Hindlimb muscle (tissue), 1 donor: ENCODE data around the gene ATP5ME. TPM values are rescaled to one million over a fixed set of nuclear protein-coding genes. Genes with fewer than 3 reads are reported as not detected.
"Not testable (repeated sequence)": the region's sequence is repeated elsewhere in the genome, so short reads cannot be mapped to it uniquely, and the experiment has no call there.

Experiments used
- DNase-seq: peaks from one replicate; pipeline ENCODE4 v3.0.0-alpha.2; 2013
- polyA plus RNA-seq: library from polyadenylated mRNA; unstranded; fragments of 120-200 nt; gene quantifications from one replicate; pipeline ENCODE4 v1.2.1, GENCODE V29; 2013; ENCODE audit not compliant: insufficient read length

ATP5ME gene, protein sequence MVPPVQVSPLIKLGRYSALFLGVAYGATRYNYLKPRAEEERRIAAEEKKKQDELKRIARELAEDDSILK
- polyA plus RNA-seq = 251 TPM

DNA sequence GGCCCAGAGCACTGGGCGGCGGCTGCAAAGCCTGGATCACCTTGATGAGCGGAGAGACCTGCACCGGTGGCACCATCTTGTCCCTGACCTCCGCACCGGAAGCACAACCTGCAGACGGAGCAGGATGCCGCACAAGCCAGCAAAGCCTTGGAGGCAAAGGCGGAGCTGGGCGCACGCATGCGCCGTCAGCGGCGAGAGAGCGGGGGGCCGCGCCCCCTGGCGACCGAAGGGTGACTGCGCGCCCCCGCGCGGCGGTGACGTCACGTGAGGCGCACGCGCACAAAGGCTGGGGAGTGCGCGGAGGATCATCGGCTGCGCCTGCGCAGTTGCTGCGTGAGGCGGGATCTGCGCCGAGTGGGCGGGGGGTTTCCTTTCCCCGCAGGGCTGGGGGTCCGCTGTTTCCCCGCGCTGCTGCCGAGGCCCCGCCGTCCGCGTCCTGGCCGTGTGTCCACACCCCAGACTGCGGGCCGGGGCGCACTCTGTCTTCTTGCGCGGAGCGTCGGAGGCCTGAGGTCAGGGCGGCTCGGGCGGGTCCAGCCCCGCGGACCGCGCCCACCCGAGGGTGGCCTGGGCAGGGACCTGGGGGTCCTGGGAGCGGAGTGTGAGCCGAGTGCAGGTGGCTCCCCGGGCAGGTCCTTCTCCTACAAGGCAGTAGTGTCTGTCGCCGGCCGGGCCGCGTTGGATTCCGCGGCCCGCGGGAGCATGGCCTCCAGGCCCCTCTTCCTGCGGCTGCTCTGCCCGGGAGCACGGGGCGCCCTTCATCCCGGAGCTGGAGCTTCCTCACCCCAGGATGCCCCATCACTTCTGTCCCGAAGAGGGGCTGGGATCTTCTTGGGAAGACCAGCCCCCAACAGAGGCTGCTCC lies at the start of gene ATP5ME, which contains the start of gene MYL5:
ATP5ME (minus strand) TSS at position 105 of the 864 bp plus-strand sequence; CDS start at position 76, 29 bp downstream.
MYL5 (plus strand) TSS at position 371 of the 864 bp plus-strand sequence. CDS start 3,485 bp downstream, outside the sequence.
- peak; percentile 99 for DNase-seq

DNA sequence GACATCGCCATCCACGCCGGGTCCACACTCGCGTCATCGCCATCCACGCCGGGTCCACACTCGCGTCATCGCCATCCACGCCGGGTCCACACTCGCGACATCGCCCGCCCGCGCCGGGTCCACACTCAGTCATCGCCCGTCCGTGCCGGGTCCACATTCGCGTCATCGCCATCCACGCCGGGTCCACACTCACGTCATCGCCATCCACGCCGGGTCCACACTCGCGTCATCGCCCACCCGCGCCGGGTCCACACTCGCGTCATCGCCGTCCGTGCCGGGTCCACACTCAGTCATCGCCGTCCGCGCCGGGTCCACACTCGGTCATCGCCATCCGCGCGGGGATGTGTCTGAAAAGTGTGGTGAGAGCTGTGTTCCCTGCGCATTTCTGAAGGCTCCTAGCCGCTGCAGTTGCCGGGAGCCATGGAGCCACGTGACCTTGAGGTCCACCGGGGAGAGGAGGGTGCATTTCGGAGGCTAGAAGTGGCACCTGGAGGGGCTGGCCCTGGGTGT lies 48.8 kb upstream of the ATP5ME start:
- no peak for DNase-seq

DNA sequence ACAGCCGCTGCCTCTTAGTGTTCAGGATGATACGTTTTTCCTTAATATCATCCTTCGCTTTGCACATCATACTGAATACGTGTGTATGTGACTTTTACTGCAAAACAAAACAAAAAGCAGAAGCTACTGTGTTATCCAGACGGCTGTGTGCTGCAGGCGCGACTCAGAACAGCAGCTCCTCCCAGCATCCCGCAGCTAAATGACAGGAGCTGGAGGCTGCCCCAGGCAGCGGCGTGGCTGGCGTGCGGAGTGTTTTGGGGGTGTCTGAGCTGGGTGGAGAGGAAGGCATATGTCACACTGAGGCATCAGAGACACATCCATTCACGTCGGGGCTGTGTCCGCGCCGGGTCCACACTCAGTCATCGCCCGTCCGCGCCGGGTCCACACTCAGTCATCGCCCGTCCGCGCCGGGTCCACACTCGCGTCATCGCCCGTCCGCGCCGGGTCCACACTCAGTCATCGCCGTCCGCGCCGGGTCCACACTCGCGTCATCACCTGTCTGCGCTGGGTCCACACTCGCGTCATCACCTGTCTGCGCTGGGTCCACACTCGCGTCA lies 48.2 kb upstream of the ATP5ME start:
- DNase-seq = no peak

DNA sequence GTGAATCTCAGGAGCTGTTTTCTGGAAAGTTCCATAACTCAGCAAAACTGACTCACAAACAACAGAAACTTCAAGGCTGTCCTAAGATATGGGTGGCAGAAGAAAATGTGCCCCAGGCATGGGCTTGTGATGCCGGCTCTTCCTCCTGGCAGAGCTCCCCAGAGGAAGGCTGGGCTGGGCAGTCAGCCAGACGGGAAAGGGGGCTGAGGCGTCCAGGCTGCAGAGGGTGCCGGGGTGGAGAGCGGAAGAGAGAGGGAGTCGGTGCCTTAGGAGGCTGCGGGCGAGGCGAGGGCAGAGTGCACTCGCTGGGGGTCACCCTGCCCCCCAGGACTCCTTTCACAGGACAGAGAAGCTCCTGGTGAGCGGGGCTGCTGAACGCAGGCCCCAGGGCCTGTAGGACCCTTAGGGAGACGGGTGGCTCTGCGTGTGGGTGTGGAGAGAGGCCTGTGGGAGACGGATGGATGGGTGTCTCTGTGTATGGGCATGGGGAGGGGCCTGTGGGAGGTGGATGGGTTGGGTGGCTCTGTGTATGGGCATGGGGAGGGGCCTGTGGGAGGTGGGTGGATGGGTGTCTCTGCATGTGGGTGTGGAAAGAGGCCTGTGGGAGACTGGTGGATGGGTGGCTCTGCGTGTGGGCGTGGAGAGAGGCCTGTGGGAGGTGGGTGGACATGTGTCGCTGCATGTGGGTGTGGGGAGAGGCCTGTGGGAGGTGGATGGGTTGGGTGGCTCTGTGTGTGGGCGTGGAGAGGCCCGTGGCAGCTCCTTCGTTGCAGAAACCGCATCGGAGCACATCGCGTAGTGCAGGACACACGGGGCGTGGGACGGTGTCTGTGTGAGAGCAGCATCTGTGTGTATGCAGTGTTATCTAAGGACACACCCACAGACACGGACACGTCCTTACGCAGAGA lies 47.4 kb upstream of the ATP5ME start:
- no peak for DNase-seq

DNA sequence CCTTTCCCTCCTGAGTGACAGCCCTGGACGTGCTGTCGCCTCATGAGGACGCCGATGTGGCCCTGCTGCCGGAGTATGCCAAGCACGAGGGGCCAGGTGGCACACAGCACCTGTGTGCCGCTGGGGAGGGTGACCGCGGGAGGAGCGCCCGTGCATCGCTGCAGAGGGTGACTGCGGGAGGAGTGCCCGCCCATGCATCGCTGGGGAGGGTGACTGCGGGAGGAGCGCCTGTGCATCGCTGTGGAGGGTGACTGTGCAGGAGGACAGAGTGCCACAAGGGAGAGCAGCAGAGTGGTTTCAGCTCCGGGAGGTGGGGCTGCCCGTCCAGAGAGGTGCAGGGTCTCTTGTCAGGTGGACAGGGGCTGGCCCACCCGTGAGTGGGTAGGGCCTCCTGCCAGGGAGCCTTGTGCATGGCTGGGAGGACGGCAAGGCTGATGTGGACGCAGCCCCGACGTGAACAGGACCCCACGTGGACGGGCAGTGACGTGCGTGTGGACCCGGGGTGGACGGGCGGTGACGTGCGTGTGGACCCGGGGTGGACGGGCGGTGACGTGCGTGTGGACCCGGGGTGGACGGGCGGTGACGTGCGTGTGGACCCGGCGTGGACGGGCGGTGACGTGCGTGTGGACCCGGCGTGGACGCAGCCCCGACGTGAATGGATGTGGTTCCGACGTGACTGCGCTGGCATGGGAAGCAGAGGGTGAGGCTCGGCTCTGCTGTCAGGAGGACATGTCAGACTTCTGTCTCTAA lies 46.2 kb upstream of the ATP5ME start:
- no peak for DNase-seq

DNA sequence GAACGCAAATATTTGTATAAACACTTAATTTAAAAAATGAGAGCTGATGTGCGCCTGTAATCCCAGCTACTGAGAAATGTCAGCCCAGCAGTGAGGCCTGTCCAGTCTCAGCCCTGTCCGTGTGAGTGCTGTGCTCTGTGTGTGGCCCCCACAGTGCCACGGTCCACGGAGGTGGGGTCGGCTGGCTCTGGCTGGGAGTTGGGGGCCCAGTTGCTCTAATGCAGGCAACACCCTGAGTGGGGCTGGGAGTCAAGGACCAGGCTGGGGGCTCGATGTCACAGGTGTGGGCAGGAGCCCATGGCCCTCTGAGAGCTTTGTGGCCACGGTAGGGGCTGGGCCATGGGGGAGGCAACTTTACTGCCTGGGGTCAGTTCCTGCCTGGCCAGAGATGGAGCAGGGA lies 44.4 kb upstream of the ATP5ME start:
- no peak for DNase-seq

DNA sequence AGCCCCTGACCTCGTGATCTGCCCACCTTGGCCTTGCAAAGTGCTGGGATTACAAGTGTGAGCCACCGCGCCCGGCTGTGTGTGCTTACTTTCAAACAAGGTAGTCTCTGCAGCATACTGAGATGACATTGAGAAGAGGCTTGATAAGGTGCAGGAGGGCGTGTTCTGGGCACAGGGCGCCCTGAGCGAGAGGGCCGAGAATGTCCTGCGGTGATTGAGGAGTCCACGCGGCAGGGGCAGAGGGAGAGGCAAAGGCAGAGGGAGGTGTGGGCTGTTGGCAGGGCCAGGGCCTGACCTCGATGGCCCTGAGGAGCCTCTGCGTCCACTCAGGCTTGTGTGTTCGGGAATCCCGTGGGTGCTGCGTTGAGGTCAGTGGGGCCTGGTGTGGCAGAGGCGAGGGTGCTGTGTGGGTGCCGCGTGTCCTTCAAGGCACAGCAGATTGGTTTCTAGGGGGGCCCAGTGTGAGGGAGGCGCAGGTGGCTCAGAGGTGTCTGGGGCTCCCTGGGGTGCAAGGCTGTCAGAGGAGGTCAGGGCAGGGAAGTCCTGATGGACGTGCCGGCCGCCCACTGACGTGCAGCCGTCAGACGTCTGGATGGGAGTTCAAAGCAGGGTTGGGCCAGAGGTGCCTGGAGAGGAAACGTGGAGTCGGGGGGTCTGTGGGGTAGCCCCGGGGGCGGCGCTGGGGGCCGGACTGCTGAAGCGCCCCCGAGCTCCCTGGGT lies 43.7 kb upstream of the ATP5ME start:
- no peak for DNase-seq

DNA sequence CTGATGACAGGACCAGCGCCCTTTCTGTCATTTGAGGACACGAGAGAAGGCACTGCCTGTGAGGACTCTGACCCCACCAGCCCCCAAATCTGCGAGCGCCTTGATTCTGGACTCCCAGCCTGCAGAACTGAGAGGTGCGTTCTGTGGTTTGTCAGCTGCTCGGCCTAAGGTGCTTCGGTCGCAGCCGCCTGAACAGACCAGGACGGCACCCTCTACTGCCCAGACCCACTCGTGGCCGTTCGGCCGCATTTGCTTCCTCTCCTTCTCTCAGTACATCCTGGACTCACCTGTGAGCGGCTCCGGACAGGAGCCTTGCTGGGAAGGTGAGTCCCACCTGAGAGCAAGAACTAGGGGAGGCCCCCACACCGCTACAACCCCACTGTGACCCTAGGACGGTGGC lies 40.0 kb upstream of the ATP5ME start:
- no peak for DNase-seq

DNA sequence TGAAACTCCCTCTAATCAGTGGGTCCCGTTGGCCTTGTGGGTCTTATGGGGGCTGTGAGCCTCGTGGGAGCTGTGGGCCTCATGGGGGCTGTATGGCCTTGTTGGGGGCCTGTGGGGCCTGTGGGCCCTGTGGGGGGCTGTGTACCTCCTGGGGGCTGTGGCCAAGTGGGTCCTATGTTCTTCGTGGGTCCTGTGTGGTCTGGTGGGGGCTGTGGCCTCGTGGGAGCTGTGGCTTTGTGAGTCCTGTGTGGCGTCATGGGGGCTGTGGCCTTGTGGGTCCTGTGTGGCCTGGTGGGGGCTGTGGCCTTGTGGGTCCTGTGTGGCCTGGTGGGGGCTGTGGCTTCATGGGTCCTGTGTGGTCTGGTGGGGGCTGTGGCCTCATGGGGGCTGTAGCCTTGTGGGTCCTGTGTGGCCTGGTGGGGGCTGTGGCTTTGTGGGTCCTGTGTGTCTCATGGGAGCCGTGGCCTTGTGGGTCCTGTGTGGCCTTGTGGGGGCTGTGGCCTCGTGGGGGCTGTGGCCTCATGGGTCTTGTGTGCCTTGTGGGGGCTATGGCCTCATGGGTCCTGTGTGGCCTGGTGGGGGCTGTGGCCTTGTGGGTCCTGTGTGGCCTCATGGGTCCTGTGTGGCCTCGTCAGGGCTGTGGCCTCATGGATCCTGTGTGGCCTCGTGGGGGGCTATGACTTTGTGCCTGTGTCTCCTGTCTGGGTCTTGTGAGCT lies 39.0 kb upstream of the ATP5ME start:
- DNase-seq = no peak

DNA sequence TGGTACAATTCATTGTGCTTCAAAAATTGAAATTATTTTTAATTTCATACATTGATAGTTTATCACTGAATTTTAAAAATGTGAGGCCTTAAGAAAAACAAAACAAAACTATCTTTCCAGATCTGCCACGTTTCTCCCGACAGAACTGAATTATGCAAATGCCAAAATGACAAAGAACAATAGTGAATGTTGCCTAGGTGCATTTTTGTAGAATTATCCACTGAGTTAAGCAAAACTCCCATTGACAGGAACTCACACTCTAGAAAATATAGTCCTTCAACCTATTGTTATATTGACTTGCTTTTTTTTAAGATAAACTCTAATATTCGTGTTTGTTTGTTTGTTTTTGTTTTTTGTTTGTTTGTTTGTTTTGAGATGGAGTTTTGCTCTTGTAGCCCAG lies 38.0 kb upstream of the ATP5ME start:
- DNase-seq = no peak

DNA sequence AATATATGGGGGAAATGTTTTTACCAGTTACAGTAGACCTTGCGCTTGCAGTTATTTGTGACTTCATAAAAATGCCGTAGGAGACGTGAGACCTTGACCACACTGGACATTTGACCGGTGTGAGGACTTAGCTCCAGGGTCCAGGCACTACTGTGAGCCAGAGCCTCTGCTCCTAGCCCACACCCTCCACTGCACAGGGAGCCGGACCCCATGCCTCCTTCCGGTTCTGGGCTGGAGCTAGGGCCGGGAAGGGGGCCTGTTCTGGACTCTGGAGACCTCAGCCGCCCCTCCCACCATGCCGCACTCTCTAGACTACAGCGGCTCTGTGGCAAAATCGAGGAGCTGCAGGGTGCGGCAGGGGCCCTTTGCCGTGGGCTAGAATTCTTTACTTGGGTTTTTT lies 36.8 kb upstream of the ATP5ME start:
- DNase-seq = no peak

DNA sequence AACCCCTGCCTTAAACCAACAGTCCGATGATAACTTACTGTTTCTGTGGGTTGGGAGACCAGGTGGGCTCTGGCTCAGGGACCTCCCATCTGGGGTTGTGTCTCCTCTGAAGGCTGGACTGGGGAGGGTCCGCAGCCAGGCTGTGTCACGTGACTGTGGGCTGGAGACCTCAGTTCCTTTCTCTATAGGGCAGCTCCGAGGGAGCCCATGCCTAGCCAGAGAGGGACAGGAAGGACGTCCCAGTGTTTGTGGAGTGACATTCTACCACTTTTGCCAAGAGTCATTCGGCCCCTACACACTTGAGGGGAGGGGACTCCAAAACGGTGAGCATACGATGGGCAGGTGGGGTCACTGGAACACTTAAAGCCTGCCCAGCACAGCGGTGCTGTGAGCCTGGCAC lies 36.0 kb upstream of the ATP5ME start:
- no peak for DNase-seq

DNA sequence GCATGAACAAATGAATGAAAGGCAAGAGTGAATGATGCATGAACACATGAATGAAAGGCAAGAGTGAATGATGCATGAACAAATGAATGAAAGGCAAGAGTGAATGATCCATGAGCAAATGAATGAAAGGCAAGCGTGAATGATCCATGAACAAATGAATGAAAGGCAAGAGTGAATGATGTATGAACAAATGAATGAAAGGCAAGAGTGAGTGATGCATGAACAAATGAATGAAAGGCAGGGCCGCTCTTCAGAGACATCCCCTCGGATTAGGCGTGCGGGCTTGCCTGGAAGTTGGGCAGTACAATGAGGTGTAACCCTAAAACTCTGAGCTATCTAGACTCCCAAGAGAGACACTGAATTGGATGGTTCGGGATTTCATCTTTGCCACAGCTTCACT lies 35.3 kb upstream of the ATP5ME start:
- no peak for DNase-seq

DNA sequence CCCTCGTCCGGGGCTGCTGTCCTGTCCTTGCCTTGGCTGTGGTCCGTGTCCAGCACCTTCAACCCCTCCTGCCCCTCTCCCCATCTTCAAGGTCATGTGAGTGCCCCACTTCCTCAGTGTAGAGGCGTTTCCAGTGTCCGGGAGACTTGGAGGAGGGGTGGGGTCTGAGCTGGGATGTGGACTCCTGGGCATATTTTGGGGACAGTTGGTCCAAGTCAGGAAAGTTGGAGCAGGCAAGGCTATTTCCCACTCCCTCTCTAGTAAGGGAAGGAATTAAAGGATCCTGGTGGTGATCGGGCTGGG lies 34.5 kb upstream of the ATP5ME start:
- DNase-seq = no peak

DNA sequence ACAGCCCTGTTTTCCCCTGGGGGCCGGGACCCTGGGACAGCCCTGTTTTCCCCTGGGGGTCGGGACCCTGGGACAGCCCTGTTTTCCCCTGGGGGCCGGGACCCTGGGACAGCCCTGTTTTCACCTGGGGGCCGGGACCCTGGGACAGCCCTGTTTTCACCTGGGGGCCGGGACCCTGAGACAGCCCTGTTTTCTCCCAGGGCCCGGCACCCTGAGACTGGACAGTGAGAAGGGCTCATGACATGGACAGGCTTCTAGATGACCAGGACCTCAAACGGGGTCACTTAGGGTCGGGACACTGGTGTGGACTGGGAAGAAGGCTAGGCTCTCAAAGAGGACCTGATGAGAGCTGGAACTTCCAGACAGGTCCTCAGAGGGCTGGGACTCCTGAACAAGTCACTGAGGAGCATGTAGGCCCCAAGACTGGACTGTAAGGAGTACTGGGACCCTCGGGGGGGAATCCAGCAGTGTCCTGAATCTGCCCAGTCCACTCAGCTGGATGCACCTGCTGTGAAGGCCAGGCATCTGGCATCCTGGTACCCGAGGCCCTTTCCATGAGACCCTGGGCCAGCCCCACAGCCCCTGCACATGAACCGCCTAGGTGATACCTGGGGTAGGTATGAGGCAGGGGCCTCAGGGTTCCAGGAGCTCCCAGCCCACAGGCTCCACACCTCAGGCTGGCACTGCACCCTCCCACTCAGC lies 34.0 kb upstream of the ATP5ME start:
- DNase-seq = no peak

DNA sequence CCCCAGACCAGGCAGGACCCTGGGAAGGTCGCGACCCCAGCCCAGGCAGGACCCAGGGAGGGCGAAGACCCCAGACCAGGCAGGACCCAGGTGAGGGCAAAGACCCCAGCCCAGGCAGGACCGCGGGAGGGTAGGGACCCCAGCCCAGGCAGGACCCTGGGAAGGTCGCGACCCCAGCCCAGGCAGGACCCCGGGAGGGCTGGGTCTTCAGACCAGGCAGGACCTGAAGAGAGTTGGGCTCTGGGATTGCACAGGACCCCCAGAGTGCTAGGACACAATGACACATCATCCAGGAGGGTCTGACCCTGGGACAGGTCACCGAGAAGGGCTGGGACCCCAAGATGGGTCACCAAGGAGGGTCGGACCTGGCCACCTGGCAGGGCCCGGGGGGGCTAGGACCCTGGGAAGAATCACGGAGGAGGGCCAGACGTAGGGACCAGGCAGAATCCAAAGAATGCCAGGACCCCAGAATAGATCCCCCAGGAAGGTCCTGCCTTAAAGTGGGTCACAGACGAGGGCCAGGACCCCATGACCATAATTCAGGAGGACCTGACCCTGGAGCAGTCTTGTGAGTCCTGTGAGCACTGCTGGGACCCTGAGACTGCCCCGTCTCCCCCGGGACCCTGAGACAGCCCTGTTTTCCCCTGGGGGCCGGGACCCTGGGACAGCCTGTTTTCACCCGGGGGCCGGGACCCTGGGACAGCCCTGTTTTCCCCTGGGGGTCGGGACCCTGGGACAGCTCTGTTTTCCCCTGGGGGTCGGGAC lies 32.9 kb upstream of the ATP5ME start:
- DNase-seq = no peak

DNA sequence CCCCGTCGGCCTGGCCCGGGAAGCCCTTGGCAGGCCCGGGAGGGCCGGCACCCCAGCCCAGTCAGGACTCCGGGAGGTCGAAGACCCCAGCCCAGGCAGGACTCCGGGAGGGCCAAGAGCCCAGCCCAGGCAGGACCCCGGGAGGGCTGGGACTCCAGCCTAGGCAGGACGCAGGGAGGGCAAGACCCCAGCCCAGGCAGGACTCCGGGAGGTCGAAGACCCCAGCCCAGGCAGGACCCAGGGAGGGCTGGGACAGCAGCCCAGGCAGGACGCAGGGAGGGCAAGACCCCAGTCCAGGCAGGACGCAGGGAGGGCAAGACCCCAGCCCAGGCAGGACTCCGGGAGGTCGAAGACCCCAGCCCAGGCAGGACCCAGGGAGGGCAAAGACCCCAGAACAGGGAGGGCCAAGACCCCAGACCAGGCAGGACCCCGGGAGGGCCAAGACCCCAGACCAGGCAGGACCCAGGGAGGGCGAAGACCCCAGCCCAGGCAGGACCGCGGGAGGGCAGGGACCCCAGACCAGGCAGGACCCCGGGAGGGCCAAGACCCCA lies 32.1 kb upstream of the ATP5ME start:
- DNase-seq = not testable (repeated sequence)

DNA sequence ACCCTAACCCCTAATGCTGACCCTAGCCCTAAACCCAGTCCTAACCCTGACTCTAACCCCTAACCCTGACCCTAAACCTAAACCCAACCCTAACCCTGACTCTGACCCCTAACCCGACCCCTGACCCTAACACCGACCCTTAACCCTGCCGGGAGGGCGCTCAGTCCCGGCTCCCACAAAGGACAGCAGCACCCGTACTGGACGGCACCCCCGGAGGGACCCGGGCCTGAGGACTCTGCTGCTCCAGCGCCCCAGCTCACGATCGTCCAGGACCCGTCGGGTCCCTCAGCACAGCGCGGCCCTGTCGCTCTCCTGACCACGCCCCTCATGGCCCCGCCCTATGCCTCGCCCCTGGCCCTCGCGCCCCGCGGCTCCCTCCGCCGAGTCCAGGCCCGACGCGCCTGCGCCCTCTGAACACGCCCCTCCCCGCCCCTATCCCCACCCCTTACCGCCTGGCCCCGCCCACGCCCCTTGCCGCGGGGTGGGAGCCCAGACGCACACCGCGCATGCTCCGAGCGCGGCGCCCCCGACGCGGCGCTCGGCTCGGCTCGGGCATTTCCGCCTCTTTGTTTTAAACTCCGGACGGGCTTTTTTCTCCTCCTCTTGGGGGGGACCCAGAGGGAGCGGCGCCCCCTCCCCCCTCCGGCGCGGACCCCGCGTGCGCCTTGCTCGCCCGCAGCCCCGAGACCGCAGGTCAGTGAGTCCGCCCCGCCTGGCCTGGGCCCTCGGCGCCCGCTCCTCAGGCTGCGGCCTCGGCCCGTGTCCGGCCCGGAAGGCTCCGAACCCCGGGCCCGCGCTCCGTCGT lies 31.4 kb upstream of the ATP5ME start, which contains the start of gene PCGF3:
PCGF3 (plus strand) TSS at position 555 of the 805 bp plus-strand sequence. CDS start 27,849 bp downstream, outside the sequence.
- peak; percentile 94 for DNase-seq
